Stimulated activated CD8-positive, alpha-beta memory T cell treated with anti-CD3 and anti-CD28 coated beads, Interleukin-15, amount 100 ng/mL, for 1 hour (primary cell): ENCODE results near the gene PIAS4.
"Not testable (repeated sequence)": the region's sequence is repeated elsewhere in the genome, so short reads cannot be mapped to it uniquely, and the experiment has no call there.

Experiments used
- DNase-seq: peaks from one replicate; pipeline ENCODE4 v3.0.0-alpha.2; 2020; ENCODE audit warnings: low read depth

PIAS4 gene, protein sequence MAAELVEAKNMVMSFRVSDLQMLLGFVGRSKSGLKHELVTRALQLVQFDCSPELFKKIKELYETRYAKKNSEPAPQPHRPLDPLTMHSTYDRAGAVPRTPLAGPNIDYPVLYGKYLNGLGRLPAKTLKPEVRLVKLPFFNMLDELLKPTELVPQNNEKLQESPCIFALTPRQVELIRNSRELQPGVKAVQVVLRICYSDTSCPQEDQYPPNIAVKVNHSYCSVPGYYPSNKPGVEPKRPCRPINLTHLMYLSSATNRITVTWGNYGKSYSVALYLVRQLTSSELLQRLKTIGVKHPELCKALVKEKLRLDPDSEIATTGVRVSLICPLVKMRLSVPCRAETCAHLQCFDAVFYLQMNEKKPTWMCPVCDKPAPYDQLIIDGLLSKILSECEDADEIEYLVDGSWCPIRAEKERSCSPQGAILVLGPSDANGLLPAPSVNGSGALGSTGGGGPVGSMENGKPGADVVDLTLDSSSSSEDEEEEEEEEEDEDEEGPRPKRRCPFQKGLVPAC

GRCh38 chr19:4007021-4007835, at the start of gene PIAS4:
PIAS4 (plus strand) TSS chr19:4007736; CDS start chr19:4007761, 25 bp downstream.
- peak; percentile 78 for DNase-seq

DNA sequence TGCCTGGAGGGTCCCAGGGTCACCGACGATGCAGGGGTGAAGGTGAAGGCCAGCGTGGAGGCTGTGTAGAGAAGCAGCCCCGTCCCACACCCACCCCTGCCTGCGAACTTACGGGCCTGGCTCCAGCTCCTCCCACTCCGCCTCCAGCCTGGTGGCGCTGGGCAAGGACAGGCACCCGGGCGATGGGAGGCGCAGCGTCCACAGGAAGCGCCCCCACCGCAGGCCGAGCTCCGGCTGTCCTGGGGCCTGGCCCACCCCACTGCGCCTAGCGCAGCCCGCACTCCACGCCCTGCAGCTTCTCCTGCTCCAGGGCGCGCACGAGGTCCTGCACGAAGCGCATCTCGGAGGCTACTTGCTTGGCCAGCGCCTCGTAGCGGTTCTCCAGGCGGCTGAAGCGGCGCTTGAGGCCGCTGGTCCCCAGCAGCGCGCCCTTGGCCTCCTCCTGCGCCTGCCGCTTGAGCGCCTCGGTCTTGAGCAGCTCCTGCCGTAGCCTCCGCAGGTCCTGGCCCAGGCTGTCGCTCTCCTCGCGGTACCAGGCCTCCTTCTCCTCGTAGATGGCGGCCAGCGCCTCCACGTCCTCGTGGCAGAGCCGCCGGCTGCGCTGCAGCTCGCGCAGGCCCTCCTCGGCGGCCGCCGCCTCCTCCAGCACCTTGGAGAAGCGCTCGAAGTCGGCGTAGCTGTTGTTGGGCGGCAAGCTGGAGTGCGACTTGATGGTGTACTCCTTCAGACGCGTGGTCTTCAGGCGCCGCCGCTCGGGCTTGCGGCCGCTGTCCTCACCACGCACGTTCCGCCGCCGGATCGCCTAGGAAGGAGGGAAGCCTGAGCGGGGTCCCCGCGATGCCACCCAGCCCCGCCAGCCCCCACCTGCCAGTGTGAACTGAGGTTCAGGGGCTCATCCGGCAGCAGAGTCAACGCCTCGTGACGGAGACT, 48.4 kb upstream of the PIAS4 start:
- DNase-seq = no peak

- DNase-seq = no peak
Observed at GRCh38 chr19:3959766-3960131, 47.8 kb upstream of the PIAS4 start.

DNA sequence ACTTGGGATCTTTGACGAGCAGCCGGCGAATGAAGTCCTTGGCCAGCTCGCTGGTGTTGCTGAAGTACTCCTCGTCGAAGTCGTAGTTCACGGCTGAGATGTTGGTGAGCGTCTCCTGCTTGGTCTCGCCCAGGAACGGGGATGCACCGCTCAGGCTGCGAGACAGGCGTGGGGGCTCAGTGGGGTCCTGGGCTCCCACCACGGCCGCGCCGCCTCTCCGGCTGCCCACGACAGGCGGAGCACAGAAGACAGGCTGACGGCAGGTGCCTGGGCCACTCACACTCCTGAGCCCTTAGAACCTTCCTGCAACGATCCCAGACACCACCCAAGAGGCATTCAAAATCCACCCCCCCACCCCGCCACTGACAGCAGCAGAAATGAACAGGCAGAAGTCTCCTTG, 46.5 kb upstream of the PIAS4 start:
- no peak for DNase-seq

DNA sequence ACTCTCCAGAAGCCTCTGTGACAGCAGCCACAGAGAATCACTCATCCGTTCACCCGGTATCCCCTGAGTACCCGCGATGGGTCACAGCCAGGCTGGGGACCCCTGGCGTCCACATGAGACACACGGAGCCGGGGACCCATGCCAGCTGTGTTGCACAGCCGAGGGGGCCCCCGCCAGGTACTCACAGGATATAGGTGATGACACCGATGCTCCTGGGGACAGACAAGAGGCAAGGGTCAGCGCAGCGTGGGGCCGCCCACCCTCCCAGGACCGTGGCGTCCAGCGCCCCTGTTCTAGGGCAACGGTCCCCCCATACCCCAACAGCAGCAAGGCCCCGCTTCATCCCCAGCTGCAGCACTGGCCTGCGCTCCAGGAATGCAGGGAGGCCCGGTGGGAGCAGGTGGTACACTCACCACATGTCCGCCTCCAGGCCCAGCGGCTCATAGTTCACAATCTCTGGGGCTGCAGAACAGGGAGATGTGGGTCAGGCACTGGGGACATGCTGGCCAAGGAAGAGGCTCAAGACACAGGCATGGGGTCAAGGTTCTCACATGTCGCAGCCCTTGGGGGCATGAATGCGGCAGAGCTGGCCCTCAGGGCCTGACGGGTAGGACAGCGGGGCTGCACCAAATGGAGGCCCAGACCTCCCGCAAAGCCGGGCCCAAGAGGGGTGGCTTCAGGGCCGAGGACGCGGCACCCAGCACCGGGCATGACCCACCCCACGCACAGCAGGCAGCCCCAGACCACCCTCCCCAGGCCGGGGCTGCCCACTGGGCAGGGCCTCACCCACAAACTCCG, 43.9 kb upstream of the PIAS4 start:
- DNase-seq = no peak

DNA sequence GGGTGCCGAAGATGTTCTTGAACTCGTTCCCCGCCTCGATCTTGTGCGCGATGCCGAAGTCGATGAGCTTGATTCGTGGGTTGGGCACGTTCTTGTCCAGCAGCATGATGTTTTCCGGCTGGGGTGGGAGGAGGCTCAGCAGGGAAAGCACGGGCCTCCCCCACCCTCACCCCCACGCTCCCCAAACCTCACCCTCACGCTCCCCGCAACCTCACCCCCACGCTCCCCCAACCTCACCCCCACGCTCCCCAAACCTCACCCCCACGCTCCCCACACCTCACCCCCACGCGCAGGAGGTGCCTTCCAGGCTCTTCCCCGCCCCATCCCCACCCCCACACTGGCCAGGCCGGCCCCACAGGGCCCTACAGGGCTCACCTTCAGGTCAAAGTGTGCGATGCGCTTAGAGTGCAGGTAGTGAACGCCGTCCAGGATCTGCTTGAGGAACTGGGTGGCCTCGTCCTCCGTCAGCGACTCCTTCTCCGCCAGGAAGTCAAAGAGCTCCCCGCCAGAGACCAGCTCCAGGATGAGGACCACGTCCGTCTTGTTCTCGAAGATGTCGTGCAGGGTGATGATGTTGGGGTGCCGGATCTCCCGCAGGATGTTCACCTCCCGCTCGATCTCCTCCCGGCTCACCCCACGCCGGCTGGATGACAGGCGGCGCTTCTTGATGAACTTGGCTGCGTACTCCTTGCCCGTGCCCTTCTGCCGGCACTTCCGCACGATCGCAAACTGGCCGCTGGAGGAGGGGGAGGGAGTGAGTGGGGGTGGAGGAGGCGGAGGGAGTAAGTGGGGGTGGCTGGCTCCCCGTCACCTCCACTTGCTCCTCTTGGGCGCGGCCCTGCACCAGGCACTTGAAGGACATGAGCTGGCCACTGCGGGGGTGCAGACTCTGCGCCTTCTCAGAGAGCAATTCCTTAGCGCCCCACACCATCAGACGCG, 43.0 kb upstream of the PIAS4 start:
- DNase-seq = no peak

DNA sequence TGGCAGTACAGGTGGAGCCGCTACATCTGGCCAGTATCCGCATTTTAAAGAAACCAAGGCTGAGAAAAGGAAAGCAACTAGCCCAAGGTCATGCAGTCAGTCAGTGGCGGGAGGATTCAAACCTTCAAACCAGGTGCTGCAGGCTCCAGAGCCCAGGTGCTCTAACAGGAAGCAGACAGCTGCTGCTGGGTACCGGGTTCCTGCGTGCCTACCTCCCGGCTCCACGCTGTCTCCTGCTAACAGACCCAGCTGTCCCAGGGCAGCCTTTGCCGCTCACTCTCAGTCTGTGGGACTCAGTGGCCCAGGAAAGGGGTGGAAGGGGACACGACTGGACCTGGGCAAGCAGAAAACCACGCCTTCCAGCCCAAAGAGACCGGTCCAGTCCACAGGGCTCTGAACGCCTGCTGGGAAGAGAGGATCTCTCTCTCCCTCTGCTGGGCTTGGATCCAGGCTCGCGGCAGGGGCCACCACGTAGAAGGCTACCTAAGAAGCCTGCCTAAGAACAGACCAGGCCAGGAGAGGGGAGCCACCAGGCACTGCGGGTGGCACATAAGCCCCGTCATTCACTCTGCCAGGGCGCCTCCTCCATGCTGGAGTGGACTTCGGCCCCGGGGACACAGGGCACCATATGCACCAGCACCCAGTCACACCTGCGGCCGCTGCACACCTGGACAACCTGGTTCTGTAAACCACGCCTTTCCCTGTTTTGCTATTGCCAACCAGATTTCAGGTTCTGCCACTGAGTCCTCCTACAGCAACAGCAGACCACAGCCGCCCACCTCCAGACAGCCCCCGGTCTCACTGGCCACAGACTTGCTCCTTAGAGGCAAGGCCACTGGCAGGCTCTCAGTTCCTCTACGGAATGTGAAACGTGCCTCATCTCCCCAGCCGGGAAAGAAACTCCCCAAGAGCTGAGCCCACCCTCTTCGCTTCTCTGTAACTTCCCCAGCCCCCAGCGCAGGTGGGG, 41.2 kb upstream of the PIAS4 start:
- DNase-seq = no peak

DNA sequence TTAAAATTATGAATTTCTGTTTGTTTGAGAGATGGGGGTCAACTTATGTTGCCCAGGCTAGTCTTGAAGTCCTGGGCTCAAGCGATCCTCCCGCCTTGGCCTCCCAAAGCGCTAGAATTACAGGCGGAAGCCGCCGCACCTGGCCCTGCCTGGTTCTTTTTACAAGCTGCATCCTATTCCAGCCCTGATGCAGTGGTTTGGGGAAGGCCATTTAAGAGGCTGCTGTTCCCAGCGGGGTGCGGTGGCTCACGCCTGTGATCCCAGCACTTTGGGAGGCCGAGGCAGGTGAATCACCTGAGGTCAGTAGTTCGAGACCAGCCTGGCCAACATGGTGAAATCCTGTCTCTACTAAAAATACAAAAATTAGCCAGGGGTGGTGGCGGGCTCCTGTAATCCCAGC, 39.6 kb upstream of the PIAS4 start:
- not testable (repeated sequence) for DNase-seq

GRCh38 chr19:3968556-3969434, 38.7 kb upstream of the PIAS4 start:
- DNase-seq = no peak

- DNase-seq = no peak
Observed at GRCh38 chr19:3969435-3970312, 37.9 kb upstream of the PIAS4 start.

- DNase-seq = no peak
Observed at GRCh38 chr19:3970313-3970807, 37.2 kb upstream of the PIAS4 start.

DNA sequence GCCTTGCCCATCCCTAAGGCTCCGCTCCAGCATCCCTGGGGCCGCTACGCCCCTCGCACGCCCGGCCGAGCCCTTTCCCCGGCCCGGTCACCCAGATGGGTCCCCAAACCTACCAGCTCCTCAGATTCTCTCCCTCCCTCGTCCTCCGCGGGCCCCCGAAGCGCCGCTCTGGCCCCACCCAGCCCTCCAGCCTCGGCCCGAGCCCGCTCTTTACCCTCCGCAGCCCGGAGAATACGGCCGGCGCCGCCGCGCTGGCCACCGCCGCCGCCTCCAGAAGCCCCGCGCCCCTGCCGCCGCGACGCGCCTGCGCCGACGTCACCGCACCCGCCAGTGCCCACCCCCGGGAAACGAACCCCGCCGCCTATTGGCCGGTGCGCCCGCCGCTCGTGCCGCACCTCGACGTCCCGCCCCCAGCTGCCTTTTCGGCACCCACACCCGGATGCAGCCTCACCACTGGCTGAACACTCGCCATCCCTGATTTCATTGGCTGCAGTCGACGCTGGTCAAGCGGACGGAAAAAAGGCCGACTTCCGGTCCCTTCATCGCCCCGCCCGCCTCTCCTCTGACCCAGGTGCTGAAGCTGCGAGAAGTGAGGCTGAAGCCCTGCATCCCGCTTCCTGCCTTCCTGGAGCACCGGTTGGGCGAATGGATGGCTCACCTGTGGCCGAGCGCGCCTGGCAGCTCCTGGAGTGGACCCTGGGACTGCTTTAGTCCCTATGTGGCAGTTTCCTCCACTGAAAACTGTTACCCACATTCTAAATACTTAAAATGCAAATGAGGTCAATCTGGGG, 36.5 kb upstream of the PIAS4 start, which contains the start of gene DAPK3:
Gene DAPK3, minus strand, starts transcription at position 292 of the 791 bp plus-strand sequence. CDS start 1,364 bp downstream, outside the sequence.
- peak; percentile 84 for DNase-seq

GRCh38 chr19:3975144-3975543, 32.4 kb upstream of the PIAS4 start:
- no peak for DNase-seq

- no peak for DNase-seq
Observed at GRCh38 chr19:3975637-3976087, 31.9 kb upstream of the PIAS4 start.

DNA sequence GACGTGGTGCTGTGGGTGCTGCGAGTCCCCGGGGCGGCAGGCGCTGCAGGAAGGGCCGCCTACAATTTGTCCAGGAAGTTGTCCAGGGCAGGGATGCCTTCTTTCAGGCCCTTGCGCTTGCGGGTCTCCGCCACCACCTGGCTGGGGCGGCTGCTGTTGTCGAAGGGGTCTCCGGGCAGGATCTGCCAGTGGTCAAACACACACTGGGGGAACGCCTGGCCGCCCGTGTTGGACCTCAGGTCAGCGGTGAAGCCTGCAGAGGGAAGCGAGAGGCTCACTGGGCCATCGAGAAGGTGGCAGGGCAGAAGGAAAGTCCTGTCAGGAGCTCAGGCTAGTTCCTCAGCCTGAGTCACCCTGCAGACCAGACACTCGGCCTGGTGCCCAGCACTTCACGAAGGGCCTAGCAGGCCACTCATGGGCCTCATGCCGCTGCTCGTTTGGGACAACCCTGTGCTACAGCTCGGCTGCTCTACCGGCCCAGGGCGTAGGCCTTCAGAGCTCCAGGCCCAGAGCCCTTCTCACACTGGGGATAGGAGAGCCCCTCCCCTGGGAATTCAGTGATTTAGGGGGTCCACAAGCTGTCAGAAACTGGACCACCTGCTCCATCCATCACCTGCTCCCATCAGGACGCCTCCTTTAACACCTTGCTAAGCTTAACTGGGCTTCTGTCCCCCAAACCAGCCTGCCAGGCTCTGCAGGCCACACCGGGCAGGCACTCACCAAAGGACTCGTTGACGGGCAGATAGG, 30.9 kb upstream of the PIAS4 start:
- DNase-seq = no peak
